ENCODE results near the gene ZP1. TPM values are rescaled to one million over a fixed set of nuclear protein-coding genes. Genes with fewer than 3 reads are reported as not detected.

The ZP1 gene
- total and polyA plus RNA-seq, 10 of the 15 experiments (the other 5 are each of a cell fraction or from before 2014, with no cell fraction given): not detected

DNA sequence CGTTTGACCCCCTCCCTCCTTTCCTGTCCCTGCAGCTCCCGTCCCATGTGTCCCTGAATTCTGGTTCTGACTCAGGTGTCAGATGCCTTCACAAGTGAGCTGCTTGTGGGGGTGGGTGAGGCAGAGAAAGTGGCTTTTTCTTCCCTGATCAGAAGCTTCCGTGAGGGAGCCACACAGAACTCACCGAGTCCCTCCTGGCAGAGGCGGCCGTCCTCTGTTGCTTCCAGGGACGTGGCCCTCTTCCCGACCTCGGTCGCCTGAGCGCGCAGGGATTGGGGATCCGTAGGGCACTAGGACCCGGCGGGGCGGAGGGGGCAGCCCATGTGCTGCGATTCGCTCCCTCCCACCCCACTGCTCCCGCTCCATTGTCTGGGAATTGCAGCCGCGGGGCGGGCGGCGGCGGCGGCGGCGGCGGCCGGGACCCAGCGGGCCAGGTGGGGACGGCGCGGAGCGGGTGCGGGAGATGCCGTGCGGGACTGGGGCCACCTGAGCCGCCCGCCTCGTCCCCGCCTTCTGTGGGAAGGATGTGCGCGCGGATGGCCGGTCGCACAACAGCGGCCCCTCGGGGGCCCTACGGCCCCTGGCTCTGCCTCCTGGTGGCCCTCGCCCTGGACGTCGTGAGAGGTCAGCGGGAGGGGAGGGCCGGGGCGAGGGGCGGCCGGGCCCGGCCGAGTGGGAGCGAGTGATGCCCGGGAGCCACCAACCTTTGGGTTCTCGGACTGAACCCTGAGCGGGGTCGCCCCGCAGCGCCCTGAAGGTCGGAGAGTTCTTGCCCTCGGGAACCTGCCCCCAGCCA lies 57.0 kb downstream of the ZP1 start, which contains the start of gene TMEM132A (continued):
- TF ChIP-seq, protein P1, sequence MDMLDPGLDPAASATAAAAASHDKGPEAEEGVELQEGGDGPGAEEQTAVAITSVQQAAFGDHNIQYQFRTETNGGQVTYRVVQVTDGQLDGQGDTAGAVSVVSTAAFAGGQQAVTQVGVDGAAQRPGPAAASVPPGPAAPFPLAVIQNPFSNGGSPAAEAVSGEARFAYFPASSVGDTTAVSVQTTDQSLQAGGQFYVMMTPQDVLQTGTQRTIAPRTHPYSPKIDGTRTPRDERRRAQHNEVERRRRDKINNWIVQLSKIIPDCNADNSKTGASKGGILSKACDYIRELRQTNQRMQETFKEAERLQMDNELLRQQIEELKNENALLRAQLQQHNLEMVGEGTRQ (IDR thresholded peaks at IDR 0.05; ENCODE audit: borderline replicate concordance, low read depth, low read length): no peak
- TF ChIP-seq SIN3A (IDR thresholded peaks at IDR 0.05; ENCODE audit: low read depth, low read length) (no peak), EP300 (IDR thresholded peaks at IDR 0.05; ENCODE audit: borderline replicate concordance in 1 of 2, control insufficient read depth in 1 of 2, low read depth in 2 of 2, low read length in 2 of 2) (no peak), ATF7 (IDR thresholded peaks at IDR 0.05; ENCODE audit: low read depth) (no peak), STAT1 (conservative IDR thresholded peaks at IDR 0.05) (no peak), ASH2L (IDR thresholded peaks at IDR 0.05; ENCODE audit: borderline replicate concordance, low read depth) (no peak), LARP7 (IDR thresholded peaks at IDR 0.05) (peak; percentile 59; the same call in 1 of the 2 replicates), HDAC6 (IDR thresholded peaks at IDR 0.05; ENCODE audit: unreplicated experiment) (no peak), MEF2B (IDR thresholded peaks at IDR 0.05; ENCODE audit: partially characterized antibody, poor library complexity, severe bottlenecking) (no peak), EGR1 (IDR thresholded peaks at IDR 0.05; ENCODE audit: borderline replicate concordance in 1 of 2, low read depth in 2 of 2, low read length in 2 of 2) (peak in 1 of 2 experiments; percentile 73; a peak in 2 of 3 replicates), MXI1 (IDR thresholded peaks at IDR 0.05; ENCODE audit: low read depth, low read length) (no peak), TARDBP (IDR thresholded peaks at IDR 0.05; ENCODE audit: borderline replicate concordance) (no peak), BHLHE40 (IDR thresholded peaks at IDR 0.05; ENCODE audit: borderline replicate concordance in 1 of 2, low read depth in 2 of 2, low read length in 1 of 2) (peak in 1 of 2 experiments; percentile 59; a peak in 2 of 4 replicates)
- TF ChIP-seq, protein P2, sequence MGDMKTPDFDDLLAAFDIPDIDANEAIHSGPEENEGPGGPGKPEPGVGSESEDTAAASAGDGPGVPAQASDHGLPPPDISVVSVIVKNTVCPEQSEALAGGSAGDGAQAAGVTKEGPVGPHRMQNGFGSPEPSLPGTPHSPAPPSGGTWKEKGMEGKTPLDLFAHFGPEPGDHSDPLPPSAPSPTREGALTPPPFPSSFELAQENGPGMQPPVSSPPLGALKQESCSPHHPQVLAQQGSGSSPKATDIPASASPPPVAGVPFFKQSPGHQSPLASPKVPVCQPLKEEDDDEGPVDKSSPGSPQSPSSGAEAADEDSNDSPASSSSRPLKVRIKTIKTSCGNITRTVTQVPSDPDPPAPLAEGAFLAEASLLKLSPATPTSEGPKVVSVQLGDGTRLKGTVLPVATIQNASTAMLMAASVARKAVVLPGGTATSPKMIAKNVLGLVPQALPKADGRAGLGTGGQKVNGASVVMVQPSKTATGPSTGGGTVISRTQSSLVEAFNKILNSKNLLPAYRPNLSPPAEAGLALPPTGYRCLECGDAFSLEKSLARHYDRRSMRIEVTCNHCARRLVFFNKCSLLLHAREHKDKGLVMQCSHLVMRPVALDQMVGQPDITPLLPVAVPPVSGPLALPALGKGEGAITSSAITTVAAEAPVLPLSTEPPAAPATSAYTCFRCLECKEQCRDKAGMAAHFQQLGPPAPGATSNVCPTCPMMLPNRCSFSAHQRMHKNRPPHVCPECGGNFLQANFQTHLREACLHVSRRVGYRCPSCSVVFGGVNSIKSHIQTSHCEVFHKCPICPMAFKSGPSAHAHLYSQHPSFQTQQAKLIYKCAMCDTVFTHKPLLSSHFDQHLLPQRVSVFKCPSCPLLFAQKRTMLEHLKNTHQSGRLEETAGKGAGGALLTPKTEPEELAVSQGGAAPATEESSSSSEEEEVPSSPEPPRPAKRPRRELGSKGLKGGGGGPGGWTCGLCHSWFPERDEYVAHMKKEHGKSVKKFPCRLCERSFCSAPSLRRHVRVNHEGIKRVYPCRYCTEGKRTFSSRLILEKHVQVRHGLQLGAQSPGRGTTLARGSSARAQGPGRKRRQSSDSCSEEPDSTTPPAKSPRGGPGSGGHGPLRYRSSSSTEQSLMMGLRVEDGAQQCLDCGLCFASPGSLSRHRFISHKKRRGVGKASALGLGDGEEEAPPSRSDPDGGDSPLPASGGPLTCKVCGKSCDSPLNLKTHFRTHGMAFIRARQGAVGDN (IDR thresholded peaks at IDR 0.05): 0 out of 2 replicates have a peak, but pooled peaks have one; percentile 26
- TF ChIP-seq, protein P3, sequence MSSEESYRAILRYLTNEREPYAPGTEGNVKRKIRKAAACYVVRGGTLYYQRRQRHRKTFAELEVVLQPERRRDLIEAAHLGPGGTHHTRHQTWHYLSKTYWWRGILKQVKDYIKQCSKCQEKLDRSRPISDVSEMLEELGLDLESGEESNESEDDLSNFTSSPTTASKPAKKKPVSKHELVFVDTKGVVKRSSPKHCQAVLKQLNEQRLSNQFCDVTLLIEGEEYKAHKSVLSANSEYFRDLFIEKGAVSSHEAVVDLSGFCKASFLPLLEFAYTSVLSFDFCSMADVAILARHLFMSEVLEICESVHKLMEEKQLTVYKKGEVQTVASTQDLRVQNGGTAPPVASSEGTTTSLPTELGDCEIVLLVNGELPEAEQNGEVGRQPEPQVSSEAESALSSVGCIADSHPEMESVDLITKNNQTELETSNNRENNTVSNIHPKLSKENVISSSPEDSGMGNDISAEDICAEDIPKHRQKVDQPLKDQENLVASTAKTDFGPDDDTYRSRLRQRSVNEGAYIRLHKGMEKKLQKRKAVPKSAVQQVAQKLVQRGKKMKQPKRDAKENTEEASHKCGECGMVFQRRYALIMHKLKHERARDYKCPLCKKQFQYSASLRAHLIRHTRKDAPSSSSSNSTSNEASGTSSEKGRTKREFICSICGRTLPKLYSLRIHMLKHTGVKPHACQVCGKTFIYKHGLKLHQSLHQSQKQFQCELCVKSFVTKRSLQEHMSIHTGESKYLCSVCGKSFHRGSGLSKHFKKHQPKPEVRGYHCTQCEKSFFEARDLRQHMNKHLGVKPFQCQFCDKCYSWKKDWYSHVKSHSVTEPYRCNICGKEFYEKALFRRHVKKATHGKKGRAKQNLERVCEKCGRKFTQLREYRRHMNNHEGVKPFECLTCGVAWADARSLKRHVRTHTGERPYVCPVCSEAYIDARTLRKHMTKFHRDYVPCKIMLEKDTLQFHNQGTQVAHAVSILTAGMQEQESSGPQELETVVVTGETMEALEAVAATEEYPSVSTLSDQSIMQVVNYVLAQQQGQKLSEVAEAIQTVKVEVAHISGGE (CRISPR knock-in tag; IDR thresholded peaks at IDR 0.05): no peak
- TF ChIP-seq, protein P4, sequence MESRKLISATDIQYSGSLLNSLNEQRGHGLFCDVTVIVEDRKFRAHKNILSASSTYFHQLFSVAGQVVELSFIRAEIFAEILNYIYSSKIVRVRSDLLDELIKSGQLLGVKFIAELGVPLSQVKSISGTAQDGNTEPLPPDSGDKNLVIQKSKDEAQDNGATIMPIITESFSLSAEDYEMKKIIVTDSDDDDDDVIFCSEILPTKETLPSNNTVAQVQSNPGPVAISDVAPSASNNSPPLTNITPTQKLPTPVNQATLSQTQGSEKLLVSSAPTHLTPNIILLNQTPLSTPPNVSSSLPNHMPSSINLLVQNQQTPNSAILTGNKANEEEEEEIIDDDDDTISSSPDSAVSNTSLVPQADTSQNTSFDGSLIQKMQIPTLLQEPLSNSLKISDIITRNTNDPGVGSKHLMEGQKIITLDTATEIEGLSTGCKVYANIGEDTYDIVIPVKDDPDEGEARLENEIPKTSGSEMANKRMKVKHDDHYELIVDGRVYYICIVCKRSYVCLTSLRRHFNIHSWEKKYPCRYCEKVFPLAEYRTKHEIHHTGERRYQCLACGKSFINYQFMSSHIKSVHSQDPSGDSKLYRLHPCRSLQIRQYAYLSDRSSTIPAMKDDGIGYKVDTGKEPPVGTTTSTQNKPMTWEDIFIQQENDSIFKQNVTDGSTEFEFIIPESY (IDR thresholded peaks at IDR 0.05): no peak
